NCI-H82 (cell line): Measurements from ENCODE around the gene FBXO15.

Experiments
- DNase-seq: peaks from one replicate; lab custom pipeline; 2025; lab: John Stamatoyannopoulos, UW

Gene FBXO15

GRCh38 chr18:74060579-74060978 lies 87.1 kb downstream of the FBXO15 start:
- DNase-seq: no peak

- DNase-seq: no peak
Observed at GRCh38 chr18:74050807-74051206, 96.8 kb downstream of the FBXO15 start.

- DNase-seq: peak; percentile 51
Observed at GRCh38 chr18:74040459-74041332, 106.9 kb downstream of the FBXO15 start.

DNA sequence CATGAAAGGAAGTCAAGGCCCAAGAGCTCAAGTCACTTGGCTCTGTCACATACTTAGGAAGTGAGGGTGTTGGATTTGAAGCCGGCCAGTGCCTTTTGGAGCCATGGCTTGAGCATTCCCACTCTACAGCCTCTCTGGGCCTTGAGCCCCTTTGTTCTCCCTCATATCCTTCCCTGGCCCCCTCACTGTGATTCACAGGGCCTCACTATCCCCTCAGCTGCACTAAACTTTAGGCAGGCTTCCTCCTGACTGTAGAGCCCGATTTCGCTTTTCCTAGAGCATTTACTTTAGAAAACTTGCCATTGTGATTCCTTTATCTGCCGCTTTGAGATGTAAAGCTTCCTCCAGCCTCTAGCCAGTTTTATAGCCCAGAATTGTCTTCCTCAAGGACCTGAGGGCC lies 107.6 kb downstream of the FBXO15 start:
- DNase-seq: no peak

- no peak for DNase-seq
Observed at GRCh38 chr18:74029161-74029560, 118.5 kb downstream of the FBXO15 start.
